Measurements from ENCODE around the gene LRRK1.

Gene LRRK1

GRCh38 chr15:100986158-100986896 is 67.2 kb downstream of the LRRK1 start:
- no peak for DNase-seq

DNA sequence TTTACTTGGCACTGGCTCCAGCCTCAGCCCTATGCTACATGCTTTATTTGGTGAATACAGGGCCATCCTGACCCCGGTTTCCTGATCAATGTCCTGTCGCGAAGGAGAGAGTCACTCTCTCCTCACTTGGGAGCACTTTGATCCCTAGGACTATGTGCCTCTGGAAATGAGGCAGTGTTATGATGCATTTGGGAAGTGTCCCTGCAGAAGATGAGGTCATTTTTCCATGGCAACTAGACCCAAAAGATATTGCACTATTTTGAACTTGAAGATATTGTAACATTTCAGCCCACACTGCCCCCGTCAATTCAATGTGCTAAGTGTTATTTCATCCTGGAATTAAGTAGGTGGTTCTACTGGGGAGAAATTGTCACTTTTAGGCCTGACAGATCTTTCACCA is 68.0 kb downstream of the LRRK1 start:
- no peak for DNase-seq

DNA sequence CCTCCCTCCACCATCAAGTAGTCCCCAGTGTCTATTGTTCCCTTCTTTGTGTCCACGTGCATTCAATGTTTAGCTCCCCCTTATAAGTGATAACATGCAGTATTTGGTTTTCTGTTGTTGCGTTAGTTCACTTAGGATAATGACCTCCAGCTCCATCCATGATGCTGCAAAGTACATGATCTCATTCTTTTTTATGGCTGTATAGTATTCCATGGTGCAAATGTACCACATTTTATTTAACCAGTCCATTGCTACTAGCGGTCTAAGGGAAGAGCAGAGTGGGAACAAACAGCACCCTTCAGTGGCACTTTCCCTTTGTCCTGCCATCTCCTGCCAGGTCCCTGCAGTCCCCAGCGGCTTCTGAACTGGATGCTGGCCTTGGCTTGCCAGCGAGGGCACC is 69.1 kb downstream of the LRRK1 start:
- DNase-seq, result no peak

GRCh38 chr15:100988857-100989256 is 69.7 kb downstream of the LRRK1 start:
- no peak for DNase-seq

- no peak for DNase-seq
Measured at GRCh38 chr15:100994597-100995446, 75.7 kb downstream of the LRRK1 start.

- DNase-seq, result no peak
Measured at GRCh38 chr15:100995471-100996430, 76.6 kb downstream of the LRRK1 start.

DNA sequence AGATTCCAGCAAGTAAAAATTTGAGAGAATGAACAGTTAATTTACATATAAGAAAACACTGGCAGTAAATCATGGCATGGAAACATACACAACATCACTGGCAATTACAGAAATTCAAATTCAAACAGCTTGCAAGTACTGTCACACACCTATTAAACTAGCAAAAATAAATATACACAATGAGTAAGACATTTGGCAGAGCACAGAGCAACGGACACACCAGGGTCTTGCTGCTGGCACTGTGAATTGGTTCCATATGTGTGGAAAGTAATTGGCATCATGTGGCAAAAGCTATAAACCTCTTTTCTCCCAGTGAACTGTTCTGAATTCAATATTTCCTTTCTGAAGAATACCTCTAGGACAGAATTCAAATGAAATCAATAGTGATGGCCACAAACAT is 78.3 kb downstream of the LRRK1 start:
- DNase-seq, result no peak

- DNase-seq, result no peak
Measured at GRCh38 chr15:100998630-100999029, 79.5 kb downstream of the LRRK1 start.

GRCh38 chr15:100999369-100999768 is 80.2 kb downstream of the LRRK1 start:
- DNase-seq, result no peak

DNA sequence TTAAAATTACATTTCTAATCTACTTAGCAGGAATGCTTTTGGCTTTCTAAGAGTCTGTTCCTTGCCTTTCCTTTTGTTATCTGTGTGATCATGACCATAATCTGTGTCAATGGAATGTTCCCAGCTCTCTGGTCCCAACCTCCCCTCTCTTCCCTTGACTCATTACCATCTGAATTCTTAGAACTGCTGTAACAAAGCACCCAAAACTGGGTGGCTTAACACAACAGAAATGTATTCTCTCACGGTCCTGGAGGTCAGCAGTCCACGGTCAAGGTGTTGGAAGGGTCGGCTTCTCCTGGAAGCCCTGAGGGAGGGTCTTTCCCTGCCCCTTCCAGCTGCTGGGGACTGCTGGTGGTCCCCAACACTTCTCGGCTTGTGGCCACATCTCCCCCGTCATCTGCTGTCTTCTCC is 81.1 kb downstream of the LRRK1 start:
- peak; percentile 4 for DNase-seq

GRCh38 chr15:101001056-101001455 is 81.9 kb downstream of the LRRK1 start:
- DNase-seq, result peak; percentile 4

GRCh38 chr15:101001796-101002195 is 82.6 kb downstream of the LRRK1 start:
- no peak for DNase-seq

DNA sequence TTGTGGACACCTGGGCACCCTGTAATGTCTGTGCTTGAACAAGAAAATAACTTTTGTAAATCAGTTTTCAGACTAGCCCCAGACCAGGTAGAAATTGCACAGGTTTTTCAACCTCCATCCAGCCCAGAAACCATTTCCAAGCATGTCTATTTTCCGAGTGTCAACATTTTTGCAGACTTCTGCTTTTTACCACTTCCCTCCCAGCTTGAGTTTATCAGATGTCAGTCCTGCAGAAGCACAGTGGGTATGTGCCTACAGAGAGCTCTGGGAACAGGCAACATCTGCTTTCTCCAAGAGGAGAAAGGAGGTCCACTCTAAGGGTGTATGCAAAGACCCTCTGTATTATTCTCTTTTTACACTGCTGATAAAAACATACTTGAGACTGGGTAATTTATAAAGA is 83.9 kb downstream of the LRRK1 start:
- no peak for DNase-seq

GRCh38 chr15:101003706-101004105 is 84.5 kb downstream of the LRRK1 start:
- DNase-seq, result peak; percentile 10

- DNase-seq, result no peak
Measured at GRCh38 chr15:101004500-101004899, 85.3 kb downstream of the LRRK1 start.

DNA sequence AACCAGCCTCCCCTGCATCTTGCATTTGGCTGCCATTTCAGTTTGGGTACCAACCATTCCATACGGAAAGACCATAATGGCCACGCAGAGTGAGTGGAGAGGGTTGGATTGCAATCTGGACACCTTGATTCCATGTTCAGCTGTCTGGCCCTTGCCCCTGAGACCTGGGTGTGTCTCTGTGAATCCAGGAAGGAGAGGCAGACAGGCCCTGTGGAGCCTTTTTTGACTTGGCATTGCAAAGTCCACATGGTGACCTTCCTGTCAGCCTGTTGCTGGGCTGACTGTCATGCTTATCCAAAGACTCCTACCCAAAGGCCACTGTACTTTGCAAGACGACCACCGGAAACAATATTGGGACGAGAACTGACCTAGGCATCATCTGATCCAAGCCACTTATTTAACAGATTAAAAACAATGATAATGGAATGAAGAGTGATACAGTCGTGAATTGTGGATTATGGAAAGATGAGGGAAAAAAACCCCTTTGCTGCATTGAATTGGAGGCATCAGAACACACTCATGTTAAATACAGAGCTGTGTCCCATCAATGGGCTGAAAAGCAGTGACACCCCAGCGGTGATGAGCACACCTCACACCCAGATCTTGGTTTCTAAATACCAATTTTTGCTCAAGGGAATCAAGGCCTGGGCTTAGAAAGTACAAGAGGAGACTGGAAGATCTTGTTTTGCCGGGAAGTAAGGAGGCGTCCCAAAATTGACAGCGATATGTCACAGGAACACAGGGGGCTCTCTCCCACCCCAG is 86.0 kb downstream of the LRRK1 start:
- DNase-seq, result no peak

DNA sequence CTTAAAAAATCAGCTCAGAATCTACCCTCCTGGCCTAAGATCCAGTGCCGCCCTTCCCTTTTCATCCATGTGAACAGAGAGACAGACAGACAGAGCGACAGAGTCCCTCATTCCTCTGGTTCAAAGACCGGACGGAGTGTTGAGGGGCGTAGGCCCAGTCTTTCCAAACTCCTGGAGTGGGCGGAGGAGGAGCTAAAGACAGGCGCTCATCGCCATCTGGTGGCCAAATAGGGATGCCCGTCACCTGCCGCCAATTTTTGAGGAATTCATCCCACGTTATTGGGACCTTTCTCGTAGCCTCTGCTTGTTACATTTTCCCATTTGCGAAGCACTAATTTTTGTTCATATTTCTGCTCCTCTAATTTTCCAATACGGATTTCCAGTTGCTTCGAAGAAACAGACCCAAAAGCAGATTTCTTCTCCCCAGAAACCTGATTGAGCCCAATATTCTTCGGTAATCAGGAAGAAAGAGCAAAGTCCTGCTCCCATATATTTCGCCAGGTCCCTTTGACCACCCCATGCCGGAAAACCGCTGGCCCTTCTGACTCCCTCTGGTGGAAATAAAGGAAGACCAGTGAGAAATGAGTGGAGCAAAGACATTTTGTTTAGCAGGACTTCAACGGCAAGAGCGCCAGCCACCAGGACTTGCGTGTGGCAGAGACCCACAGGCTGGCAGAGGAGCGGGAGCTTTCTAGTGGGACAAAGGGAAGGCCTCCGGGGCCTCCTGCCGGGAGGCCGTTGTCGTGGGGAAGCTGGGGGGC is 88.0 kb downstream of the LRRK1 start:
- peak; percentile 84 for DNase-seq

- DNase-seq, result peak; percentile 96
Measured at GRCh38 chr15:101008158-101009139, 89.3 kb downstream of the LRRK1 start.

DNA sequence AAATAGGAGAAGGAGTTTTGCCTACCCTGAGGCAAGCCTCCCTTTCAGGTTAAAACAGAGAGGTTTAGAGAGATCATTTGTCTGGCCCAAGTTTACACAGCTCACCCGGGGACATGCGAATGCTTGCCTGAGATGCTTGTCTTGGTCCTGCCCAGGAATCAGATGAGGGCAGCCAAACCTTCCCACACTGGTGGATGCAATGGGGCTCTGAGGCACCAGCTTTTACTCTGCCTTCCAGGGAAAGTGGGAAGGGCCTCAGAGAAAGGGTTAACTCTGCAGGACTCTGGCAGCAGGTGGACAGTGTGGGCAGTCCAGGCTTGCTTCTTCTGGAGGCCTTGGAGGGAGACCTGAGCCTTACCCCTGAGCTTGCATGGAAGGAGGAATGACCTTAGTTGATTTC is 90.0 kb downstream of the LRRK1 start:
- no peak for DNase-seq

DNA sequence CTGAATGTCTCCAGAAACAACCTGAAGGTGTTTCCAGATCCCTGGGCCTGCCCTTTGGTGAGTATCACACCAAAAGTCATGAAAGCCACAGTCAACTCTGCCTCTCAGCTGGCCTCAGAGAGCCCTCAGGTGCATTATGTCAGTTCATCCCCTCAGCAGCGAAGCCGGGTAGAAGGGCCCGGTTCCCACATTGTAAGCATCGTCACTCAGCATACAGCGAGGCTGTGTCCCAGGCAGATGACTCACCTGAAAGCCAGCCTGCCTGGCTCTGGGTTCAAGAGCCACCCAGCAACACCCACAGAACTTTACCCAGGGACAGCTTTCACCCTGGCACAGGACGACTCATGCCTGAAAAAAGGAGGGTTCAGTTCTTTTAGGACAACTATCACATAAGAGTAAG is 91.6 kb downstream of the LRRK1 start:
- DNase-seq, result peak; percentile 18
